A549 (cell line): ENCODE results near the gene ABHD3.

Experiments
- CEBPB ChIP-seq, 2 experiments: fragments of >200 bp in 1 of 2; sonication (Bioruptor Twin) in 1 of 2; formaldehyde crosslinking in 1 of 2; IDR thresholded peaks; 2 replicates each; pipeline ENCODE4 v1.6.1; 2012 to 2016
- POLR2A ChIP-seq: IDR thresholded peaks from 2 replicates; pipeline ENCODE4 v1.6.1; 2012; ENCODE audit warnings: mild to moderate bottlenecking, low read length
- SMC3 ChIP-seq: fragments of >200 bp; sonication (Bioruptor Twin); formaldehyde crosslinking; IDR thresholded peaks from 3 replicates; pipeline ENCODE4 v1.6.1; 2018; ENCODE audit warnings: inconsistent platforms
- USF2 ChIP-seq: fragments of 450-650 bp; IDR thresholded peaks from 2 replicates; pipeline ENCODE4 v1.6.1; 2014; ENCODE audit warnings: antibody characterized with exemption
- ZC3H11A ChIP-seq: fragments of 450-650 bp; IDR thresholded peaks from 2 replicates; pipeline ENCODE4 v1.6.1; 2014; ENCODE audit warnings: antibody characterized with exemption, mild to moderate bottlenecking
- TF ChIP-seq, protein P1 (sequence below): fragments of >200 bp; sonication (Bioruptor Twin); formaldehyde crosslinking; IDR thresholded peaks from 3 replicates; pipeline ENCODE4 v1.5.1; 2016
- TF ChIP-seq, protein P2 (sequence below): IDR thresholded peaks from 2 replicates; pipeline ENCODE4 v1.6.1; 2012; ENCODE audit warnings: low read depth, borderline replicate concordance

GRCh38 chr18:21735452-21736015 lies 31.0 kb upstream of the ABHD3 start:
- TF ChIP-seq ZC3H11A (no peak), USF2 (no peak), POLR2A (no peak), CEBPB (IDR thresholded peaks at IDR 0.05) (no peak), SMC3 (no peak)
- TF ChIP-seq, protein P1, sequence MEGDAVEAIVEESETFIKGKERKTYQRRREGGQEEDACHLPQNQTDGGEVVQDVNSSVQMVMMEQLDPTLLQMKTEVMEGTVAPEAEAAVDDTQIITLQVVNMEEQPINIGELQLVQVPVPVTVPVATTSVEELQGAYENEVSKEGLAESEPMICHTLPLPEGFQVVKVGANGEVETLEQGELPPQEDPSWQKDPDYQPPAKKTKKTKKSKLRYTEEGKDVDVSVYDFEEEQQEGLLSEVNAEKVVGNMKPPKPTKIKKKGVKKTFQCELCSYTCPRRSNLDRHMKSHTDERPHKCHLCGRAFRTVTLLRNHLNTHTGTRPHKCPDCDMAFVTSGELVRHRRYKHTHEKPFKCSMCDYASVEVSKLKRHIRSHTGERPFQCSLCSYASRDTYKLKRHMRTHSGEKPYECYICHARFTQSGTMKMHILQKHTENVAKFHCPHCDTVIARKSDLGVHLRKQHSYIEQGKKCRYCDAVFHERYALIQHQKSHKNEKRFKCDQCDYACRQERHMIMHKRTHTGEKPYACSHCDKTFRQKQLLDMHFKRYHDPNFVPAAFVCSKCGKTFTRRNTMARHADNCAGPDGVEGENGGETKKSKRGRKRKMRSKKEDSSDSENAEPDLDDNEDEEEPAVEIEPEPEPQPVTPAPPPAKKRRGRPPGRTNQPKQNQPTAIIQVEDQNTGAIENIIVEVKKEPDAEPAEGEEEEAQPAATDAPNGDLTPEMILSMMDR = no peak
- TF ChIP-seq, protein P2, sequence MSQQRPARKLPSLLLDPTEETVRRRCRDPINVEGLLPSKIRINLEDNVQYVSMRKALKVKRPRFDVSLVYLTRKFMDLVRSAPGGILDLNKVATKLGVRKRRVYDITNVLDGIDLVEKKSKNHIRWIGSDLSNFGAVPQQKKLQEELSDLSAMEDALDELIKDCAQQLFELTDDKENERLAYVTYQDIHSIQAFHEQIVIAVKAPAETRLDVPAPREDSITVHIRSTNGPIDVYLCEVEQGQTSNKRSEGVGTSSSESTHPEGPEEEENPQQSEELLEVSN = no peak
